PC-3 (cell line): ENCODE measurements around the gene MSRB2.

Experiments used
- EZH2 ChIP-seq: fragments of 300-600 bp; sonication (generic); IDR thresholded peaks from one replicate; pipeline ENCODE4 v1.6.1; 2017; ENCODE audit warnings: antibody characterized with exemption, mild to moderate bottlenecking, low read length; ENCODE audit not compliant: unreplicated experiment
- TF ChIP-seq, protein P1 (sequence below): fragments of 300-600 bp; sonication (generic); conservative IDR thresholded peaks from 2 replicates; pipeline ENCODE4 v1.5.1; 2017; ENCODE audit warnings: antibody characterized with exemption, low read depth, mild to moderate bottlenecking, low read length

DNA sequence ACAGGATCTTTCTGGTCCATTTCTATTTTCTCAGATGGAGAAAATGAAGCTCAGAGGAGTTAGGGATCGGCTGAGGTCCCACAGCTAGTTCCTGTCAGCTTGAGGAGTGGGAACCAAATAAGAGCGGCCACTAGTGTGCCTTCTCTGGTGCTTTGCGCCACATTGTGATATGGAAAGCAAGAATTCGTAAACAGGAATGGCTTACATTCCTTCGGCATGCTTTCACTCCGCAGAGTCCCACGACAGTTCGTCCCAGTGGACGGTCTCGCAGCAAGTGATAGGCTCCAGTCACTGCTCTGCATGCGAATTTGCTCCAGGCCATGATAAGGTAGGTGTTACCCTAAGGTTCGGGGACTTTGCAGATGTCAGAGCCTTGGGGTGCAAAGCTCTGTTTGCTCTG is 55.2 kb downstream of the MSRB2 start:
- TF ChIP-seq, protein P1, sequence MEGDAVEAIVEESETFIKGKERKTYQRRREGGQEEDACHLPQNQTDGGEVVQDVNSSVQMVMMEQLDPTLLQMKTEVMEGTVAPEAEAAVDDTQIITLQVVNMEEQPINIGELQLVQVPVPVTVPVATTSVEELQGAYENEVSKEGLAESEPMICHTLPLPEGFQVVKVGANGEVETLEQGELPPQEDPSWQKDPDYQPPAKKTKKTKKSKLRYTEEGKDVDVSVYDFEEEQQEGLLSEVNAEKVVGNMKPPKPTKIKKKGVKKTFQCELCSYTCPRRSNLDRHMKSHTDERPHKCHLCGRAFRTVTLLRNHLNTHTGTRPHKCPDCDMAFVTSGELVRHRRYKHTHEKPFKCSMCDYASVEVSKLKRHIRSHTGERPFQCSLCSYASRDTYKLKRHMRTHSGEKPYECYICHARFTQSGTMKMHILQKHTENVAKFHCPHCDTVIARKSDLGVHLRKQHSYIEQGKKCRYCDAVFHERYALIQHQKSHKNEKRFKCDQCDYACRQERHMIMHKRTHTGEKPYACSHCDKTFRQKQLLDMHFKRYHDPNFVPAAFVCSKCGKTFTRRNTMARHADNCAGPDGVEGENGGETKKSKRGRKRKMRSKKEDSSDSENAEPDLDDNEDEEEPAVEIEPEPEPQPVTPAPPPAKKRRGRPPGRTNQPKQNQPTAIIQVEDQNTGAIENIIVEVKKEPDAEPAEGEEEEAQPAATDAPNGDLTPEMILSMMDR, result no peak
- no peak for TF ChIP-seq EZH2
